Measurements from ENCODE around the gene SETSIP.
"Not testable (repeated sequence)": the region's sequence is repeated elsewhere in the genome, so short reads cannot be mapped to it uniquely, and the experiment has no call there.

The SETSIP gene

DNA sequence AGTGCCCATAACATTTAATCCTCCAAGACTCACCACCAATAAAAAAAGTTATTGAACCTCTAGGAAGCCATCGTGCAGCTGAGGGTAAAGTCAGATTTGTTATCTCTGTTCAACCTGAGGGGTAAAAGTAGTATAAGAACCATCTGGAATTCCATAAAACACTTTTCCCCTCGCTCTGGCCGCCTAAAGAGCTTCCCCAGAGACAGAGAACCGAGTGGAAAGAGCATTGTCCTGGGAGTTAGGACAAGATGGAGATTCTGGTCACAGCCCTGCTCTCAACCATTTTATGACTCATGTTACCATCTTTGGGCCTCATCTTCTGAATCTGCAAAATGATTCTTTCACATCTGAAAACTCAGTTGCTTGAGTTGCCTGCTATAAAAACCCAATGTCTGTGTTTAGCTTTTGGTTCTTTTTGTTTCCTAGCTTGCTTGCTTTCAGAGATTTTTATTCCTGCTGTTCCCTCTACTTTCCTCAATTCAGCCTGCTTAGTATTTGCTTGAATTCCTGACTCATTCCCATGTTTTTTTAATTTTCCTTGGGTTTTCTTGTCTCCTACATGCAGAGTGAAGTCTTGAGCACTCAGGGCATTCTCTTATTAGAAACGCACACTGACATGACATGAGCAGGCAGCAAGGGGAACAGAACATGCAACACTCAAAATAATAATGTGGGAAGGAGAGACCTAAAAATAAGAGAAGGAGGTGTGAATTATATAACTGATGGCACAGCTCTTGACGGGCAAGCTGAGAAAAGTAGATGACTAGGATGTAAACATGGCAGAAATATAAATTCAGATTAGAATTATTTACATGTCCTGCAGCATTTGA lies 43.7 kb downstream of the SETSIP start:
- no peak for TF ChIP-seq CTCF (IDR thresholded peaks at IDR 0.05)
- Mint-ChIP-seq H3K27ac (no peak overlapping the region), H3K36me3 (ENCODE audit: low read depth) (peaks cover 25% of the 10 kb centered on the region), H3K27me3 (ENCODE audit: low read depth, poor library complexity) (peaks cover 32% of the 10 kb centered on the region), H3K4me1 (peaks cover 25% of the 10 kb centered on the region), H3K4me3 (peak overlapping the region; percentile 2), H3K9me3 (peaks cover 22% of the 10 kb centered on the region)
- no peak for DNase-seq

DNA sequence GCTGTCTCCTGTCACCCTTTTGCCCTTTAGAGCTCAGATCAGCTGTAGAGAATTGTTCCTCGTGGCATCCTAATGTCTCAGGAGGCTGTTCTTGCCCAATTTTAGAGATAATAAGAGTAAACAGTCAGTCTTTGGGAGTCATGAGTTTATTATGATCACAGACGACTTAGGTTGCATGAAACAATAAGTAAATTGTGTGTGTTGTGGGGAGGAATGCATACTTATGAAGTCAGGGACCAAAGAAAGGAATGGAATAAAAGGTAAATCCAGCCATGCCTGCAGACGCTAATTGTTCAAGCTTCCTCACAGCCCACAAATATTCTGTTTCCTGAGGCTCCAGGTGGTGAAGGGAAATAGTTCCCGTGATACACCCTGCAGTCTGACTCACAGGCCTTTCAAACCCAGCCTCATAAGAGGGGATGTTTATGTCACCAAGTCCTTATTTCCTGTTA lies 44.5 kb downstream of the SETSIP start:
- Mint-ChIP-seq H3K4me1 (peaks cover 25% of the 10 kb centered on the region), H3K4me3 (peak overlapping the region; percentile 85), H3K9me3 (peaks cover 25% of the 10 kb centered on the region), H3K36me3 (ENCODE audit: low read depth) (peaks cover 26% of the 10 kb centered on the region), H3K27ac (no peak overlapping the region), H3K27me3 (ENCODE audit: low read depth, poor library complexity) (peaks cover 32% of the 10 kb centered on the region)
- no peak for DNase-seq
- TF ChIP-seq CTCF (IDR thresholded peaks at IDR 0.05) = no peak

- H3K27me3 Mint-ChIP-seq (ENCODE audit: low read depth, poor library complexity) = peaks cover 29% of the 10 kb centered on the region
- H3K36me3 Mint-ChIP-seq (ENCODE audit: low read depth) = peaks cover 31% of the 10 kb centered on the region
- no peak overlapping the region for H3K27ac Mint-ChIP-seq
- TF ChIP-seq CTCF (IDR thresholded peaks at IDR 0.05) = no peak
- H3K4me1 Mint-ChIP-seq = peaks cover 25% of the 10 kb centered on the region
- H3K4me3 Mint-ChIP-seq = peak overlapping the region; percentile 86
- H3K9me3 Mint-ChIP-seq = peaks cover 34% of the 10 kb centered on the region
- DNase-seq = no peak
These were observed 45.8 kb downstream of the SETSIP start for GRCh38 chr1:92029241-92029922.

GRCh38 chr1:92026806-92027205 lies 48.4 kb downstream of the SETSIP start:
- Mint-ChIP-seq H3K36me3 (ENCODE audit: low read depth) (peaks cover 34% of the 10 kb centered on the region), H3K4me1 (peaks cover 23% of the 10 kb centered on the region), H3K4me3 (no peak overlapping the region), H3K27ac (no peak overlapping the region), H3K9me3 (peaks cover 52% of the 10 kb centered on the region), H3K27me3 (ENCODE audit: low read depth, poor library complexity) (peaks cover 28% of the 10 kb centered on the region)
- DNase-seq = no peak
- no peak for TF ChIP-seq CTCF (IDR thresholded peaks at IDR 0.05)

- Mint-ChIP-seq H3K9me3 (peaks cover 58% of the 10 kb centered on the region), H3K36me3 (ENCODE audit: low read depth) (peaks cover 37% of the 10 kb centered on the region), H3K27me3 (ENCODE audit: low read depth, poor library complexity) (peaks cover 22% of the 10 kb centered on the region), H3K4me1 (peaks cover 16% of the 10 kb centered on the region)
- not testable (repeated sequence) for H3K27ac Mint-ChIP-seq, H3K4me3 Mint-ChIP-seq, DNase-seq
These were observed 49.2 kb downstream of the SETSIP start for GRCh38 chr1:92026042-92026441.

All from nephron progenitor cell (in vitro differentiated cells).